ENCODE results near the gene ATRN.

GRCh38 chr20:3655131-3655405 is 184.2 kb downstream of the ATRN start:
- TF ChIP-seq CTCF (optimal IDR thresholded peaks at IDR 0.05 in 1 of 3, IDR thresholded peaks at IDR 0.05 in 1 of 3, conservative IDR thresholded peaks at IDR 0.05 in 1 of 3; ENCODE audit: extremely low read depth in 1 of 3, insufficient read depth in 2 of 3, low read length in 3 of 3) (no peak), EZH2 (IDR thresholded peaks at IDR 0.05; ENCODE audit: low read length) (no peak)

Measured in keratinocyte (primary cell).